Measurements from ENCODE around the gene ARX.

ARX gene

DNA sequence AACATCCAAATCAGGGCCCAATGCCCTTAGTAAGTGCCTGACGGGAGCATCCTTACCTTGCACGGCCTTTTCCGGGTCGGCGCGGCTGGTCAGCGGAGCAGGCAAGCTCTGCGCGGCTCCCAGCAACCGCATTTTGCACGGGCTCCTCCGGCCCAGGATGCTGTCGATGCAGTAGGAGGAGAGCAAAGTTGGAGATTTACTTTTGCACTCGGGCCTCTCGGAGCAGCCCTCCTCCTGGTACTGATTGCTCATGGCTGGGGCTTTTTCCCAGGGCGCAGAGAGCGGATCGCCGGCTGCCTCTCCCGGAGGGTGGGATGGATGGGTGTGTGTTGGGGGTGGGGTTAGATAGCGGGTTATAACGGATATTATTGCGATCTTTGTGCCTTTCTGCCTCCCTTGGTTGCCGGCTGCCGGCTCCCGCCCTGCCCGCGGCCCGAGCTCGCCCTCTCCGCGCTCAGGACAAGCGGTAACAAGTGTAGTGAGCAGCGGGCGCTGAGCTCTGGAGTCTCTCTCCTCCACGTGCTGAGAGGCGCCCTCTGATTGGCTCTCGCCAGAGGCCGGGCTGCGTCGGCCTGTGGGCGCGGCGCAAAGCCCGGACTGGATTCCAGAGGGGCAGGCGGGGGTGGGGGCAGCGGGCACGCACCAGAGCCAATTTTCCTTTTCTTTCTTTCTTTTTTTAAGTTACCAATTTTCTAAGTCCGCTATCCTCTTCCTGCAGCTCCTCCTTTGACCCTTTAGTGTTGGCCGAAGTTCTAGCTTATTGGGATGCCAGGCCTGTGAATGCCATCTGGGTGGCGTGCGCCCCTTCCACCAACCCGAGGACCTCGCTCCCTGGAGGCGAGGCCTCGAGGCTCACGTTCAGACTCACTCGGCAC, at the start of gene ARX:
ARX (minus strand) TSS at position 480 of the 875 bp plus-strand sequence; CDS start at position 252, 228 bp downstream.
- peak; percentile 71 for DNase-seq

DNA sequence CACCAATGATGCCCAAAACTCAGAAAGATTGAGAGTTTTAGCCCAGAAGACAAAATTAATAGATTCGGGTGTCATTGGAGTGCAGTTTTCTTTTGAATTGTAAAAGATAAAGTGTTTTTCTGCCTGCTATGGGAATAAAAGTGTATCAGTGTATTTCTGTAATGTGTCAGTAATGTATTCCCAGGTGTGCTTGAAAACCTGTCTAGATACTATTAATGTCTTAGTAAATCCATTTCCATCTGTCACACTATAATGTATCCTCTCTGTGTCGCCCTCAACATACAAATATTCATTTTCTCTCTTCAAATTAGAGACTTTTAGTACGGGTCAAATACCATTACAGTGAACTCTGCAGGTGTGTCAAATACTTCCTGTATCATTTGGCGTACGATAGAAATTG, 43.5 kb upstream of the ARX start:
- DNase-seq, result no peak

DNA sequence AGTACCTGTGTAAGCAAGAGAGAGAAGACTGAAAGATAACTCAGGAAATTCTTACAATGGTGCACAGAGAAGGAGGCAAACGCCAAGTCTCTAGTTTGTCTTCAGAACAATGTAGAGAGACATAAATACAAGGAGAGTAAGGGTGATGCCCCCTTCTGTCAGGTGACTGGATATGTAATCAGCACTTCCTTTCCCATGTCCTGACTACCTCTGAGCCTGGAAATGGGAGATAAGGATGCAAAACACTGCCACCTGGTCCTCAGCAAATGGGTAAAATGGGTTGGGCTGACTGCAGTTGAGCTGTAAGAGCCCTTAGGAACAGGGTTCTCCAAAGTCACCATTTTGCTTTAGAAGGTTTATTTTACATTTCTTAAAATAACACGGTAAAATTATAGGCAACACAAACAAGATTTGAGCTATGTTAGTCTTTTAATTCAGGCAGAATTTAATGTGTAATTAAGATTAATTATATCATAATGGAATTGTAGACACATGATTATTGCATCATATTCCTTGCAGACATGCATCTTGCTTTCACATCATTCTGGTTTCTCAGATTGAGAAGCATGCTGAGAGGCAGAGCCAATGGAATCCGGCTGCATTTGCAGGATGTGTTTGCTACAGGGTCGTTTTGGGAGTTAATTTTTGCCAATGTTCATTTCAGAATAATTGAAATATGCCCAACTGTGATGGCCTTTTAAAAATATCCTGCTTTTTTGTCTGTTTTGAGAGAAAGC, 37.2 kb upstream of the ARX start:
- no peak for DNase-seq

DNA sequence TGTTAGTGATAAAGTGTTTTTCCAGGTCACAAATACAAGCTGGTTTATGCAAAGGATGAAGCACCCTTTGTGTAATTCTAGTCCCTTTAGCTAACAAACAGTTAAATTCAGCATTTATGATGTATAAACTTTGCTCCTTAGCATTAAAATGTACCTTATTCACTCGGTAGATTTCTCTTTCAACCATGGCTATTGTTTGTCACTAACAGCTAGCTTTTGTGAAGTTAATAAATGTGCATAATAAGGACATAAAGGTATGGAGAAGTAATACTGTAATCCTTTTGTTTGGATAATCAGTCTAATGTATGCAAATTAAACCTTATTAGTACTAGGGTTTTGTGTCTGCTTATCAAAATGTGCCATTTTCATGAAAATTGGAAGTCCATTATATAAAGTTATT, 34.2 kb upstream of the ARX start:
- DNase-seq, result no peak

DNA sequence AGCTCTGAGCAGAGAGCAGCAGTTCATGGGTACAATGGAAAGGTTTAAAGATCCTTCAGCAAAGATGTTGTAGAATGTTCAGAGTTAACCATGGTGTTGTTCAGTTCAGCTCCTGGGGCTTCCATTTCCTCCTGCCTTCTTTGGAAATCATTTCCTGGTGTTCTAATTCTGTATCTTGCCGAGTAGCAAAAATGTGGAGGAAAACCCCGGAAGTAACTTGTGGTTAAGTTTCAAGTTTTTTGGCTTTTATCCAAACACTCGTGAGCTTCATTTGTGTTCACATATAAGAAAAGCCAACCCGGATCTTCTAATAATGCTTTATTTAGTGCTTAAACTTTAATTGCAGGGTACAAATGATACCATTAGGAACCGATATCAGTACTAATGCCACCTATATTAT, 33.6 kb upstream of the ARX start:
- no peak for DNase-seq

DNA sequence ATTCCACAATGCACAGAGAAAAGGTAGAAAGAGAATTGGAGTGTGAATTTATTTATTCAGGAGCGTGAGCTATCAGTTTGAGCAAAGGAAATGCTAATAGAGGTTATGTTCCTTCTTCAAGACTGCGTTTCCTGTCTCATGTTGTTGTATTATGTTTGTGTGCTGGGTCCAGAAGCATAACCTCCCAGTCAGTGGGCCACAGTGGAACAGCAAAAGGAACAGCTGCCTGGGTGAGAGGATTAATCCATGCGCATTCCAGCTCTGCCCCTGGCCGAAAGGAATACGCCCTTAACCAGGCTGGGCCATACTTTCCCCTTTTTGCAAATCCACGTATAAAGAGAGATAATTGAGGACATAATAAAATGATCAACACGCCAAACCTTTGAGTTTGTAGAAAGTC, 32.4 kb upstream of the ARX start:
- no peak for DNase-seq

DNA sequence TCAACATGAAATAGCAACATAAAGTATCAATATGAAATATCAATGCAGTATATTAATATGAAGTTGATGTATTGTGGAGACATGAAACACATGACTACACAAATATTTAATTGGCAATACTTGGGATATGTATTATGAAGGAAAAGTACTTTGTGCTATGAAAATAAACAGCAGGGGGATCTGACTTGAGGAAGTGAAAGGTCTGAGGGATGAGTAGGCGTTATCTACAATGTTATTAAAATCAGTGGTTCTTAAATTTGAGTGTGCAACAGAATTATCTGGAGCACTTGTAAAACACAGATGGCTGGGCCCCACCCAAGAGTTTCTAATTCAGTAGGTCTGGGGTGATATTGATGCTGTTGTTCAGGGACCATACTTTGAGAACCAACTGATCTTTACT, 27.4 kb upstream of the ARX start:
- DNase-seq, result no peak

DNA sequence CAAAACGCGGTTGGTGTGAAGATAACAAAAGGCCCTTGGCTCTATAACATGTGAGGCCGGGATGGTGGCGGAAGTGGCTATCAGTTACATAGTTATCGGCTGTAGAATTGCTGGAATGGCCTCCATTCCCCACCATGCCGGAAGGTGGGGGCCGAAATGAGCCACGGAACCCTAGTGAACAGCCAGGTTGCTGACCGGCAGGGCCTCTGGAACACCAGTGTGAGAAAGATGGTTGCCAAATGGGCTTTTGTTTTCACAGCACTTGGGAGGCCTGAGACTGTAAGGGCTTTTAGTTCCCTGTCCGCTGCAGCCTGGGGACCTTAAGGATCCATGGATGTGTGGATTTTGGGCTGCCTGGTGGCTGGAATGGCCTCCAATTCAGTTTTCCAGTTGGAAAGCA, 23.3 kb upstream of the ARX start:
- DNase-seq, result no peak

DNA sequence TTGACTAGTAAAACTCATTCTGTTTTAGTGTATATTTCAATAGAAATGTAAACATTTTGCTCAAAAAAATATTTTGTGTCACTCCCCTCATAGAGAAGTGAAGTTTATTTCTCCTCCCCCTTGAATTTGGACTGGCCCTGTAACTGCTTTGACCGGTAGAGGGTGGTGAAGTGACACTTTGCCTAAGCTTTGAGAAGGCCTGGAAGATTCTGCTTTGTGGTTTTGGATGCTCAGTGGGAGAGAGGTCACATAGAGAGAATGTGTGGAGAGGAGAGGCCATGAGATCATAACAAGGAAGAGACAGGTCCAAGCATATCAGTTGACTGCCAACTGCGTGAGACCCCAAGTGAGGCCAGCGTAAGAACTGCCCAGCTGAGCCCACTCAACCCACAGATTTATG, 19.1 kb upstream of the ARX start:
- DNase-seq, result no peak

DNA sequence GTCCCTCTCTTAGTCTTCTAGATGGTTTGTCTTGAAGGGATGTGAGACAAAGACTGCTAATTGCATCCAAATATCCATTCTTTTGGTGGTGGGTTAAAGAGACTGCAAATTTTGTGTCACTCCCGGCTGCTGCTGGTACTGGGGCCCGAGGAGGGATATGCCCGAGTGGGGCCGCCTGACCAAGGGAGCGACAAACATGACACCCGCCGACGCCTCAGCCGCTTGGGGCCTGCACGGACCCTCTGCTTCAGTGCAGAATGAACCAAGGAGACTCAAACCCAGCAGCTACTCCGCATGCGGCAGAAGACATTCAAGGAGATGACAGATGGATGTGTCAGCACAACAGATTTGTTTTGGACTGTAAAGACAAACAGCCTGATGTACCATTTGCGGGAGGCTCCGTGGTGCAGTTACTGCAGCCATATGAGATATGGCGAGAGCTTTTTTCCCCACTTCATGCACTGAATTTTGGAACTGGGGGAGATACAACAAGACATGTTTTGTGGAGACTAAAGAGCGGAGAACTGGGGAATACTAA, 13.6 kb upstream of the ARX start:
- DNase-seq, result no peak

DNA sequence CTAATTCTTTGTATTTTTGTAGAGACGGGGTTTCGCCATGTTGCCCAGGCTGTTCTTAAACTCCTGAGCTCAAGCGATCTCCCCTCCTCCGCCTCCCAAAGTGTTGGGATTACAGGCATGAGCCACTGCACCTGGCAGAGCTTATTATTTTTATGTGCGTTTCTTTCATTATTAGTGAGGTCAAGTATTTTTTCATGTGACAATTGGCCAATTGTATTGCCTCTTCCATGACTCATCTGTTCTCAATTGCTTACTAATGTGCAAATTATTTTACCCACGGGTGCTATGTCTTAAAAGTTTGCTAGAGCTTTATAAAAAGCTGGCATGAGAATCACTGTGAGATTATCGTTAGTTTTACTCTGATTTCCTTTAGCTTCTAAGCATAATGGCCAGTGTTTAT, 13.0 kb upstream of the ARX start:
- DNase-seq, result no peak

DNA sequence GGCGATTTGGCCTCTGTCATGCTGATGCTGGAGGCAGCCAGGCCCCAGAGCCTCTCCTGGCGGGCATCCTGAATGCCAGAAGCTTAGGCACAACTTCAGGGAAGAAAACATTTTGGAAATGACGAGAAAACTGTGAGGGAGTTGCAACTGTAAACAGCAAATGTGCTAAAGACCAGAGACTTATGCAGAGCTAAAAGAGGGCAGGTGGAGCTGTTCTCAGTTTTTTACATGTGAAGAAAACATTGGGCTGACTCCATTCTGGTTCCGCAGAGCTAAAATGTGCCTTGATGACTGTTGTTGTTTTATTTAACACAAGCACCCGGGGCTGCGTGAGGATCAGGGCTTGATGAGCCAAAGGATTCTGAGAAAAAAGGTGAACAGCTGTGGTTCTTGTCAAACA, 10.8 kb upstream of the ARX start:
- no peak for DNase-seq

DNA sequence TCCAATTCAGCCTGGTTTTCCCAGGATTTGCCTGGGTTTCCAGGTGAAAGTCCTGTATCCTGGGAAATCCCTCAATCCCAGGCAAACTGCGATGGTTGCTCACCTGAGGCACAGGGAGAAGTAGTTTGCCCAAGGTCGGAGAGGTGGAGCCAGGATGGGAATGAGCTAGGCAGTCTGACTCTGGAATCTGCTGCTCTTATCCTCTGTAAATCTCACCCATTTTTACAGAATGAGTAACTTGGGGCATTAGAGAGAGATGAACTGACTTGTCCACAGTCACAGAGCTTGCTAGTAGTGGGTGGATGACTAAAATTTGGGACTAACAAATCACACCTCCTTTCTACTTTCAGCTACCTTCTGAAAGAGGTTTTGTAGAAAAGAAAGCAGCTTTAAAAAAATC, 9.8 kb upstream of the ARX start:
- no peak for DNase-seq

DNA sequence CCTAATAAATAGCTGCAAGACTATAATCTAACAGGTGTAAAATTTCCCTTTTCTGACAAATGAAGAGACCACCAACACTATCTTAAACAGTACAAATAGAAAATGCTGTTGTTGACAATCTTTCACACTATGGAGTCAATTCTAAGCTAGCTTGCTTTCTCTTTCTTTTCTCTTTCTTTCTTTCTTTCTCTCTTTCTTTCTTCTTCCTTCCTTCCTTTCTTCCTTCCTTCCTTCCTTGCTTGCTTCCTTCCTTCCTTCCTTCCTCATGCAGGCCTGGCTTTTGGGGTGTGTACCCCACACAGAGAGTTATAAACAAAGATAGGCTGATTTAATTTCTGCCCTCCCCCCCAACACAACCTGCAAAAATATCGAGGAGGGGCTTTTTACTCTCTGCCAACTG, 8.1 kb upstream of the ARX start:
- DNase-seq, result no peak

DNA sequence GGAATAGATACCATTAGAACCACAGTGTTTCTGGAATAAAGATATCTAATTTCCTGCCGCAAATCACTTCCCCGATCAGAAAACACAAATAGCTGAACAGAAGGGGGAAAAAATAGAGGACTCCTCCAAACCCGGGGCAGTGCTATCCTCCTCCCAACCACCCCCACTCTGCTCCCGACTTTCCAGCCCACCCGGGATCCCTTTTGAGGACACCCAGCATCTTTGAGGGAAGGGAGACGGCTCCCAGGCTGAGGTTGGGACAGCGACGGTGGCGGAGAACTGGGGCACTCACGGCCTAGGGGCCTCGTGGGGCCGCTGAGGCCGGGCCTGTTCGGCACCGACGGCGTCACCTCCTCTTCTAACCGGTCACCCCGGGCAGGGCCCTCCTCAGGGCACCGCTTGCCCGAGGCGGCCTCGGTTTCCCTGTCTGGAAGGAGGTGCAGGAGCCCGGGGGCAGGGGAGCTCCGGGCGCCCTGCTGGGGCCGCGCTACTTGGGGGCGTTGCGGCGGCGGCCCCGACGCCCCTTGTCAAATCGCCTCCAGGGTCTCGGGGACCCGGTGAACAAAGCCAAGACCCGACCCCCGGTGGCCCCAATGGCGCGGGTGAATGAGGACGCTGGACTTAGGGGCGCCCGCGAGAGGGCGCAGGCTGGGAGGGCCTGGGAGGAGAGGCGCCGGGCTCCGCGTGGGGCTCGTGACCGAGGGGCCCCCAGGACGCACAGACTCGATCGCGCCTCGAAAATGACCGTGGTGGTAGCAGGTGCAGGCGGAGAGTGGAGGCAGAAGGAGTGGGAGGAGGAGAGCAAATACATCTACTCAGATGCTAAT, 6.9 kb upstream of the ARX start:
- no peak for DNase-seq

DNA sequence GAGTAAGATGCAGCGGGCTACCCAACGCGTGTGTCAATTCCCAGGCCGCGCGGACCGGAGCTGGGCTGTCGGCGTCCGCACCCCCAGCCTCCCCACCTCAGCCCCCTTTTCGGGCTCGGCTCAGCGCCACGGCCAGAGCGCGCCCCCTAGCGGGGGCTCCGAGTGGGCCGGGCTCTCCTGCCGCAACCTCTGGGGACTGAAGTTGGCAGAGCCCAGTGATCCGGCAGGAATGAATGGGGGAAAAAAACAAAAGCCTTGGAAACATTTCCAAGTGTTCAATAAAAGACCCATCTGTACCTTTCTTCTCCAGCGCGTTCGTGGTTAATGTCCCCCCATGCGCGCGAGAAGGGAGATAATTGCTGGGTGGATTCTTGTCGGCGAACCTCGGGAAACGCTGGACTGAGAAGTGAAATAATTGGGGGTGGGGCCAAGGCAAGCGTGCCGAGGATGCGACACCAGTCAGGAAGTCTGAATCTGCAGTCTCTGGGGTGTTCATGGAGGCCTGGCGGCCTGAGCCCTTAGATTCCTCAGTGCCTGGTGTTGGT, 5.2 kb upstream of the ARX start:
- DNase-seq, result peak; percentile 75

DNA sequence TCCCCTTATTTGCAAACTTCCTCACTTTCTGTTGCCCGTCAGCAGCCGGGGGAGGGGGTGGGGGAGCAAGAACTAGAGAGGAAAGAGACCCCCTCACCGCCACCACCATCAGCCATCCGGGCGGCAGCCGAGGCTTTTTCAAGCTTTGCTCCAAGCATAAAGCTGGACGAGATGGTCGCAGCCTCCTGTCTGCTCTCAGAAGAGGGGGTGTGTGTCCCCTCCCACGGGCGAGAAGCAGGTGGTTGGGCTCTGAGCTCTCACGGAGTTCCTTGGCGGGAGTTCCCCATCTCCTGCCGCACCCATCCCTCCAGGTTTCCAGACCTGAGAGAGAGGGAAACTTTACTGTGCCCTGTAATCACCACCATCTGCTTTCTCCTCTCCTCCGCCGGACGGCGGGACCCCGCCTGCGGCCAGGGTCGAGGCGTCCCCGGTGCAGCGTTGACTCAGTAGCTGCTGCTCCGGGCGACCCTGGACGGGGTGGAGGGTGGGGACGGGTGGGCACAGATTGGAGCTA, 4.7 kb upstream of the ARX start:
- no peak for DNase-seq

DNA sequence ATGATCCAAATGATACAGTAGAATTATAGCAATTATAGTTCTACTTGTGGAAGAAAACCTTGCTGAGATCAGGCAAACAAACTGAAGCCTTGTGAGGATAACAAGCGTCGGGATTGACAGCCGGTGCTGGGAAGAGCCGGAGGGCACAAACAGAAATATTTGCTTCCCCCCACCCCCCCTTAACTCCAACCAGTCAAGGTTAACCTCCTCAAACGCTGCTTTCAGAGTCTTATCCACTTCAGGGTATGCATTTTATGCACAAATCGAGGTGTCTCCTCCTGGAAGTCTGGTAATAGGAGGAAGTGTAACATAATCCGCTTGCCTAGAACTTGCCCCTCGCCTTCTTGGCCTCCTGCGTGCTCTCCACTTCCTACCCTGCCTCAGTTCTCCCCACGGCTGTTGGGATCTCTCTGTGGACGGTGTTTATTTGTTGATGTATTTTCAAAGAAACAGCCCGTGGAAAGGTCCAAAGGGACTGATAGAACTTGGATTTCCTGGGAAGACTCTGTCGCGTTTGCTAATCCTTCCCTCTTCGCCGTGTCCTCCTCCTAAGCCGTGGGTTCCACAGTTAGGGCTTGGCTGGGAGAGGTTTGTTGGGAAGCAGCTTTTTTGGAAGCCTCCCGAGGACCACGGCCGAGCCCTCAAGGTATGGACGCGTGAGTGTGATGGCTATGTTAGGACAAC, 4.1 kb upstream of the ARX start:
- no peak for DNase-seq

DNA sequence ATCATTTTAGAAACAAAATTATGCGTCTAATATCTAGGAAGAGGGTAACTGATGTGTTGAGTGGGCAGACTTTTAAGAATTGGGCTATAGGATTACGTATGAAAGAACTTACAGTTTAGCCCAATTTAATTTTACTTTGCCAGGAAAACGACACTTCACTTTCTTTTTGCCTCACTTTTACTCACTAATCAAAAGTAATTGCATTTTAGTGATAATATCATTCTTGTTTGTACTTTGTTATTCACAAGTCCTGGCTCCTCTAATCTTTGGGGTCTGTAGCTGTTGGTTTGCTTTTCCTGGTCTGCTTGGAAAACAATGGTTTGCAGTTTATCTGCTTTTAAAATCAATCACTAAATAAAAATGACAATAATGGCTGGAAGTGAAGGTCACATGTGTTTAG, 2.9 kb upstream of the ARX start:
- no peak for DNase-seq

DNA sequence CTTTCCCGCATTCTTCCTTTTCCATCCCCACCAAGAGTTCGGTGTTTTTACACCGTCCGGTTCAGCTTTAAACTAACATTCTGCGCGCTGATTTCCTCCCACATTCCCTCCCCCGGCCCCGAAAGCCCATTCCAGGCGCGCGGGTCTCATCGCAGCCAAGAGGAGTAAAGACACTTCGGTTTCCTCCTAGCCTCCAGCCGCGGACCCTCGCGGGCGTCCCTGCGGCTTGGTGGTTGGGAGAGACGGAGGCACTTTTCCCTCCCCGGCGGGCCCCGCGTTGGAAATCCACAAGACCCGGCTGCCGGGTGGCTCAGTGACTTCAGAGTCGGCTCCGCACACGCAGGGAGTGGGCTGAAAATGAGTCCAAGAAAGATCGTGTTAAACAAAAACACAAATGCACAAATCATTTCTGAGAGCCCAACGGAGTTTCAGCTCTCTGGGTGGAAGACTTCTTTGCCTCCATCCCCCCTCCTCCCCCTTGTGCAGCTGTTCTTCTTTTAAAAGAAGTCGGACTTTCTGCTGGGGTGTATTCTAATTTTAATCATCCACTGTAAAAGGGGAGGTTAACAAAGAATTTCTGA, 2.0 kb upstream of the ARX start:
- DNase-seq, result no peak

DNA sequence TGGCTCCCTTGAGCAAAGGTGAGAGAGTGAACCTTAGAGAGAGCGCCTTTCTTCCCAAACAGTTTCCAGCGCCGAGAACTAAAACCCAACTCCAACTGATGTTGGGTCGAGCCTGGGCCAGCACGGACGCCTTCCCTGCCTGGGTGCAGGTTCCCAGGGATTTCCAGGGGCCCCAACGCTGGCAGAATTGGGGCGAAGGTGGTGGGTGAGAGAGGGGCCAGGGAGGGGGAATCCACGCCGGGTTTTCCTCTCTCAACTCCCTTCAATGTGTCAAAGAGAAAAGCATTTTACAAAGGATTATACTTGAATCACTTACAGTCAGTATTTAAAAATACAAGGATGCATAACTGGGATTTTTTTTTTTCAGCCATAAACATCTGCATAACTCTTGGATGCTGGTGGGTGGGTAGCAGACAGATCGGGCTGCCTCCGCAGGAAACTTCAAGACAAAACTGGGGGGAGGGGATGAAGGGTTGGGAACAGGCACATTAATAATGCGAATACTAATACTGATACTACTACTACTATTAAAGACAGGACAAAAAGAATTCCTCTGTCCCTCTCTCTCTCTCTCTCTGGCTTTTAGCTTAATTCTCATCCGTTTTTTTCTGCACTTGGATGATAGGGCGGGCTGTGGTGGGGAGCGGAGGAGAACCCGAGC, 1.3 kb upstream of the ARX start:
- DNase-seq, result no peak

Measured in activated effector memory CD4-positive, alpha-beta T cell treated with anti-CD3 and anti-CD28 coated beads, Interleukin-2, amount 50 U/mL, for 16 hours (primary cell).